GM19324 (cell line): ENCODE data around the gene BPTF.
"Not testable (repeated sequence)": the region's sequence is repeated elsewhere in the genome, so short reads cannot be mapped to it uniquely, and the experiment has no call there.

Experiments
- ATAC-seq: cut with Tn5 transposase; IDR thresholded peaks from one replicate; pipeline ENCODE4 v1.9.1; 2021; ENCODE audit warnings: mild to moderate bottlenecking, moderate library complexity; ENCODE audit not compliant: unreplicated experiment, low FRiP score

BPTF gene

GRCh38 chr17:67867591-67867990, 42.3 kb downstream of the BPTF start:
- no peak for ATAC-seq

GRCh38 chr17:67868176-67868575, 42.9 kb downstream of the BPTF start:
- ATAC-seq, result no peak

DNA sequence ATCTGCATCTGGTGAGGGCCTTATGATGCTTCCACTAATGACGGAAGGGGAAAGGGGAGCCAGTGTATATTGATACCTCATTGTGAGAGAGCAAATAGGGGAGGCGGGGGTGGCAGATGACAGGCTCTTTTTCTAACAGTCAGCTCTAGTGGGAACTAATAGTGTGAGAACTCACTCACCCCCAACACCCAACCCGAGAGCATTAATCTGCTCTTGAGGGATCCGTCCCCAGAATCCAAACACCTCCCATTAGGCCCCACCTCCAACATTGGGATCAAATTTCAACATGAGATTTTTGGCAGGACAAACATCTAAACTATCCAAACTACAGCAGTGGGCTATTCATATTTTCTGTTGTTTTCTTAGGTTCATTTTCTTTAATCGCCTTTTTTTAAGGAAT, 54.4 kb downstream of the BPTF start:
- no peak for ATAC-seq

DNA sequence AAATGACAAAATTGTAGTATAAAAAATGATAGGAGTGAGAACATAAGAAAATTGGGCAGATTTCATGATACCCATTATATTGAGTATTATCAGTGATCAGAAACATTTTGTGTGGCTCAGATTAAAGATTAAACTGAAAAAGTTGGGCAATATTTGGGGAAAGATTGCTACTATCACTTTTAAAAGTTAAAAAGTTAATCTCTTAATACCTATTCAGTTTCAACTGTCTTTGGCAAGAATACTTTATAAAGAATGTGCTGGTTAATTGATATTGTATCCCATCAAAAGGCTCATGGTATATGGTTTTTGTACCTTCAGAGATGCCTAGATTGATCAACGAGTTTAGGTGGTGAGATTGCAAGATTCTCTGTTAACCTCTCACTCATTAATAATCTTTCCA, 55.8 kb downstream of the BPTF start:
- no peak for ATAC-seq

GRCh38 chr17:67884741-67885140, 59.4 kb downstream of the BPTF start:
- no peak for ATAC-seq

- ATAC-seq, result no peak
These were observed 66.3 kb downstream of the BPTF start for GRCh38 chr17:67891481-67892119.

DNA sequence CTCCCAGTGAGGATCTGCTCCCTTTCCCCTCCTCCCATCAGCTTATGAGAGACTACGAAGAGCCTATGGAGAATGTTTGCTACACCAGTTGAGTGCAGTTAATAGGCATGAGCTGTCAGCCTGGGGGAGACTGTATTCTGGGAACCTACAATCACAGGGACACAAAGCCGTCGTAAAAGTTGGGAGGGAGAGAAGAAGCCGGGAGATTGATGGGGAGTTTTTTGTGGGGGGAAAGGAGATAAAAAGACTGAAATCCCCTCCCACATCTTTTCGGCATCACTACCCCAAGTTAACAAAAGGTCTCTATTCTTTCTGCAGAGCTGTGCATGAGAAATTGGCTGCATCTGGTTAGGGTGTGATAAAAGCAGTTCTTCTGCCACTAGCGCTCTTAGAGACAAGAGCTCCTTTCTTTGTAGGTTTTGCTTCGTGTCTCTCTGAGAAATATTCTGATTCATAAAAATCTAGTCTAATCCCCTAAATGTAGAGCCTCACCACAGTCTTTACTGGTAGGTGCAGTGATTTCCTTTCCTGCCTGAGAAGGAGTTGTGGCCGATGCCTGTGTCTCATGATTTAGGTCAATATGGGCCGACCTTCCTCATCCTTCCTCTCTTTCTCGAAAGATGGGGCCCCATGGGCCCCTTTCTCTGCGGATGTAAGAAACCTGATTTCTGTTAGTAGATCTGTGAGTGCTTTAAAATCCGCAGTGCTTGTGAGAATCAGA, 77.4 kb downstream of the BPTF start:
- no peak for ATAC-seq

GRCh38 chr17:67905298-67905697, 80.0 kb downstream of the BPTF start:
- not testable (repeated sequence) for ATAC-seq

DNA sequence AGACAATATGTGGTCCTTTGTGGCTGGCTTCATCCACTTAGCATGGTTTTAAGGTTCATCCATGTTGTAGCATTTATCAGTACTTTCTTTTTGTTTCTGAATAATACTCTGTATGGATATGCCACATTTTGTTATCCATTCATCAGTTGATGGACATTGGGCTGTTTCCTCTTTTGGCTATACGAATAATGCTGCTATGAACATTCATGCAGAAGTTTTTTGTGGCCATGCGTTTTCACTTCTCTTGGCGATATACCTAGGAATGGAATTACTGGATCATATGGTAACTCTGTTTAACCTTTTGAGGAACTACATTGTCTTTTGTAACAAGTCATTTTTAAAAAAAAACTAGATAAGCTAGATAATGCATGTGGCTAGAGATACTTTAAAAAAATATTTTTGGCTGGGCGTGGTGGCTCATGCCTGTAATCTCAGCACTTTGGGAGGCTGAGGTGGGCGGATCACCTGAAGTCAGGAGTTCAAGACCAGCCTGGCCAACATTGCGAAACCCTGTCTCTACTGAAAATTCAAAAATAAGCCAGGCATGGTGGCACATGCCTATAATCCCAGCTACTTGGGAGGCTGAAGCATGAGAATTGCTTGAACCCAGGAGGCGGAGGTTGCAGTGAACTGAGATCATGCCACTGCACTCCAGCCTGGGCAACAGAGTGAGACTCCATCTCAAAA, 85.0 kb downstream of the BPTF start:
- not testable (repeated sequence) for ATAC-seq

DNA sequence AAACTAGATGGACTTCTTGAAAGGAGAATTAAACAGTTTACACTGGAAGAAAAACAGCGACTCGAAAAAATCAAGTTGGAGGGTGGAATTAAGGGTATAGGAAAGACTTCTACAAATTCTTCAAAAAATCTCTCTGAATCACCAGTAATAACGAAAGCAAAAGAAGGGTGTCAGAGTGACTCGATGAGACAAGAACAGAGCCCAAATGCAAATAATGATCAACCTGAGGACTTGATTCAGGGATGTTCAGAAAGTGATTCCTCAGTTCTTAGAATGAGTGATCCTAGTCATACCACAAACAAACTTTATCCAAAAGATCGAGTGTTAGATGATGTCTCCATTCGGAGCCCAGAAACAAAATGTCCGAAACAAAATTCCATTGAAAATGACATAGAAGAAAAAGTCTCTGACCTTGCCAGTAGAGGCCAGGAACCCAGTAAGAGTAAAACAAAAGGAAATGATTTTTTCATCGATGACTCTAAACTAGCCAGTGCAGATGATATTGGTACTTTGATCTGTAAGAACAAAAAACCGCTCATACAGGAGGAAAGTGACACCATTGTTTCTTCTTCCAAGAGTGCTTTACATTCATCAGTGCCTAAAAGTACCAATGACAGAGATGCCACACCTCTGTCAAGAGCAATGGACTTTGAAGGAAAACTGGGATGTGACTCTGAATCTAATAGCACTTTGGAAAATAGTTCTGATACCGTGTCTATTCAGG, 85.9 kb downstream of the BPTF start:
- ATAC-seq, result no peak

DNA sequence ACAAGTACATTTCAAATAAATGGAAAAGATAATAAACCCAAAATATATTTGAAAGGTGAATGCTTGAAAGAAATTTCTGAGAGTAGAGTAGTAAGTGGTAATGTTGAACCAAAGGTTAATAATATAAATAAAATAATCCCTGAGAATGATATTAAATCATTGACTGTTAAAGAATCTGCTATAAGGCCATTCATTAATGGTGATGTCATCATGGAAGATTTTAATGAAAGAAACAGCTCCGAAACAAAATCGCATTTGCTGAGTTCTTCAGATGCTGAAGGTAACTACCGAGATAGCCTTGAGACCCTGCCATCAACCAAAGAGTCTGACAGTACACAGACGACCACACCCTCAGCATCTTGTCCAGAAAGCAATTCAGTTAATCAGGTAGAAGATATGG, 86.8 kb downstream of the BPTF start:
- no peak for ATAC-seq

GRCh38 chr17:67912656-67913055, 87.4 kb downstream of the BPTF start:
- no peak for ATAC-seq

GRCh38 chr17:67920212-67920611, 94.9 kb downstream of the BPTF start:
- ATAC-seq, result no peak

- ATAC-seq, result no peak
These were observed 97.2 kb downstream of the BPTF start for GRCh38 chr17:67922503-67922902.

GRCh38 chr17:67928842-67929241, 103.5 kb downstream of the BPTF start:
- not testable (repeated sequence) for ATAC-seq

DNA sequence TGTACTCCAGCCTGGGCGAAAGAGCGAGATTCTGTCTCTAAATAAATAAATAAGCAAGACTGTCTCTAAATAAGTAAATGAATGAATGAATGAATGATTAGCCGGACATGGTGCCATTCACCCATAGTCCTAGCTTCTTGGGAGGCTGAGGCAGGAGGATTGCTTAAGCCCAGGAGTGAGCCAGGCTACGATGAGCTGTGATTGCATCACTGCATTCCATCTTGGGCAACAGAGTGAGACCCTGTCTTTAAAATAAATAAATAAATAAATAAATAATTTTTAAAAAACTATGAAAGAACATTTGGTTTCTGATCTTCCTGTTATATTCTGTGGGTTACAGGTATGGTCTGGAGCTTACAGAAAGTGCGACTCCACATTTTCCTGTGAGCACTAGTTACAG, 105.9 kb downstream of the BPTF start:
- ATAC-seq, result no peak

- no peak for ATAC-seq
These were observed 117.5 kb downstream of the BPTF start for GRCh38 chr17:67942810-67943209.

GRCh38 chr17:67944035-67944434, 118.7 kb downstream of the BPTF start:
- no peak for ATAC-seq

DNA sequence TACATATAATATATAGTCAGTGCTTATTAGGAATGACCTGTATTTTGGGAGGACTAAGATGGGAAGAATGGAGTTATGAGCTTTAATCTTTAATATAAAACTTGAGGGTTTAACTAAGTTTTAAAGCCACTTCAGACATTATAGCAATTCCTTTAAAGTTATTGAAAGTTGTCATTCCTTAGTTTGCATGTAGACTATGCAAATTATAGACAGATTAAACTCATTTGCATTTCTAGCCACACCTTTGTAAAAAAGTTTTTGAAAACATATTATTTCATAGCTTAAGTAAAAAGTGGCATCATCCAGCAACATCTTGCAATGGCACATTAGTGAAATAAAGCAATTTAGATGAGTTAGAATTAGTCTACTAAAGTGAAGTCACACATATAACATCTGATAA, 121.2 kb downstream of the BPTF start:
- ATAC-seq, result no peak

DNA sequence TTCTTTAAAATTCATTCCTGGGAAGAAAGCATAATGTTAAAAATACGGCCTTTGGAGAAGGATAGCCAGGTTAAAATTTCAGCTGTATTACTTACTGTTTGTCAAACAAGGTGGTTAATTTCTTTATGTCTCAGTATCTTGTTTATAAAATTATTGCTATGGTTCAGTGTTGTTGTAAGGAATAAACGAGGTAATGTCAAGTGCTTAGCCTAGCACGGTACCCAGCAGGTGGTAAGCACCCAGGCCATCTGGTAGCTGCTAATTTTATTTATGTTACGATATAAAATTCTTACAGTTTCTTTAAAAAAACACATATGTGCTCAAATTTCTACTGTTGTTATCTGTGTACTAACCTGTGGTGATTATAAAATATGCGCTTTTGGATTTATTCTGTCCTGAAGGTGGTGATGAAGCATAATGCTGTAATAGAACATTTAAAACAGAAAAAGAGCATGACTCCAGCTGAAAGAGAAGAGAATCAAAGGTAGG, 122.1 kb downstream of the BPTF start:
- ATAC-seq, result no peak

GRCh38 chr17:67950945-67951344, 125.6 kb downstream of the BPTF start:
- ATAC-seq, result no peak
